ENCODE results near the gene REG4. TPM values are rescaled to one million over a fixed set of nuclear protein-coding genes. Genes with fewer than 3 reads are reported as not detected.
"Not testable (repeated sequence)": the region's sequence is repeated elsewhere in the genome, so short reads cannot be mapped to it uniquely, and the experiment has no call there.

REG4 gene
- polyA plus RNA-seq (2012; ENCODE audit: insufficient read depth, insufficient read length): 4.3 TPM

DNA sequence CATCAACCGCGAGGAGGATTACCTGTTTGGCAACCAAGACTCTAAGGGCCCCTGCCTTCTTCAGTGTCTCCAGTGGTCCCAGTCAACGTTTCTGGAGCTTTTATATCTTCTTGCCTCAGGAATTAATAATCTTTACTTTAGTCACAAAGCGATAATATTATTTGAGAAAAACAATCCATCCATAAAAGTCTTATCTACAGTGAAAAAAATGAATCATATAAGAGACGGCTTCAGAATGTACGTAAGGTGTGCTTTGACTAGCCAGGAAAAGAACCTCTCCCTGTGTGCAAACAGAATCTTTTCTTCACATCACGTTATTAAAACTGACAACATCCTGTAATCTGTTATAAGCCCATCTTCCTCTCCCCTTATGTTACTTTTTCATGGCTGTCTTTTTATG, at the start of gene REG4:
TSS of gene REG4 (minus strand) at position 74 of the 400 bp plus-strand sequence. CDS start 2,691 bp downstream, outside the sequence.
- DNase-seq (ENCODE audit: low read depth, low spot score): no peak

GRCh38 chr1:119859647-119860046, 48.4 kb upstream of the REG4 start:
- no peak overlapping the region for H3K4me3 ChIP-seq (ENCODE audit: low read length)
- DNase-seq (ENCODE audit: low read depth, low spot score): peak; percentile 71

More for the DNA sequence above, at the start of gene REG4:
- H3K4me3 ChIP-seq (ENCODE audit: low read length): no peak within 1 kb of the TSS

DNA sequence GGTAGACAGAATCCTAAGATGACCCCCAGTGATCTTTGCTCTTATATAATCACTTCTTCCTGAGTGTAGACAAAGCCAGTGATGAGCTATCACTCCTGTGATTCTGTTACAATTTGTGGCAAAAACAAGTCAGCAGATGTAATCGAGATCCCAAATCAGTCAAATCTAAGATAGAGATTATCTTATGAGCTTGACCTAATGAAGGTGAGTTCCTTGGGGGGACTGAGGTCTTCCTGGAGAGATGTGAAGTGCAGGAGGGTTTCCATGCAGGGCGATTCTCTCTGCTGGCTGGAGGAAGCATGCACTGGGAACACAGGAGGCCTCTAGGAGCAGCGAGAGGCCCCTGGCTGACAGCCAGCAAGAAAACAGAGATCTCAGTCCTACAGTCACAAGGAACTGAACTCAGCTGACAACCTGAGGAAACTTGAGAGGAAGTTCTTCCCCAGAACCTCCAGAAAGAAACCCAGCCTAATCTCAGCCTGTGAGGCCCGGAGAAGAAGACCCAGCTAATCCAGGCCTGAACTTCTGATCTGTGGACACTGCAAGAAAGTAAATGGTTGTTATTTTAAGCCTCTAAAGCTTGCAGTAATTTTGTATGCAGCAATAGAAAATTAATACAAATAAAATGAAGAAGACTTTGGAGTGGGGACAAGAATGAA, 47.4 kb upstream of the REG4 start:
- not testable (repeated sequence) for DNase-seq (ENCODE audit: low read depth, low spot score); H3K4me3 ChIP-seq (ENCODE audit: low read length)

DNA sequence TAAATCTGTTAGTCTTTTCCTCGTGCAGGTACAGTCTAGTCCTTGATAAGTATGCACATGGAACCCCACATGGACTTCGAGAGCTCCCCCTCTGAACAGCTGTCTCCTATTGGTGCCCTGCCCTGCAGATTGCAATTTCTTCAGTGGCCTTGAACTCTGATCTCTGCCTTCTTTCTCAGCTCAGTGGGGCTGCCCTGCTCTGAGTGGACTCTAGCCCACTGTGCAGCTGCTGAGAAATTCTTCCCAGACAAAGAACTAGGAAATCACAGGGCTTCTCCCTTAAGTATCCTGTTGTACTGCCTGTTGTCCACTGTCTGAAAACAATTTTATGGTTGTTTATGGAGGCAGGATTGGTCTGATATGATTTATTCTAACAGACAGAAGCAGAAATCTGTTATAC, 46.9 kb upstream of the REG4 start:
- no peak overlapping the region for H3K4me3 ChIP-seq (ENCODE audit: low read length)

DNA sequence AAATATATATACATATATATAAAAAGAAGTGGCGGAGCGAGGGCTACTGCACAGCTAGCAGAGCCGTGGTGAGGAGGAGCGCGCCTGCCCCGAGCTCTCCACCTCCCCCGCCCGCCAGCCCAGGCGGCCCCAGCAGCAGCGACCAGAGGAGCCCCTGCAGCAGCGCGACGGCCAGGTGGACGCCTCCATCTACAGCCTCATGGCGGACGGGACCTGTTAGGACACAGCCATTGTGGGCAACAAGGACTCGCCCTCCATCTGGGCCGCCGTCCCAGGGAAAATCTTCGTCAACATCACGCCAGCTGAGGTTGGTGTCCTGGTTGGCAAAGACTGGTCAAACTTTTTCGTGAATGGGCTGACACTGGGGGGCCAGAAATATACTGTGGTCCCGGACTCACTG, 41.9 kb upstream of the REG4 start:
- no peak overlapping the region for H3K4me3 ChIP-seq (ENCODE audit: low read length)
- no peak for DNase-seq (ENCODE audit: low read depth, low spot score)

More for the DNA sequence above, 46.9 kb upstream of the REG4 start:
- no peak for DNase-seq (ENCODE audit: low read depth, low spot score)

GRCh38 chr1:119844206-119844605, 32.9 kb upstream of the REG4 start:
- DNase-seq (ENCODE audit: low read depth, low spot score); H3K4me3 ChIP-seq (ENCODE audit: low read length): not testable (repeated sequence)

DNA sequence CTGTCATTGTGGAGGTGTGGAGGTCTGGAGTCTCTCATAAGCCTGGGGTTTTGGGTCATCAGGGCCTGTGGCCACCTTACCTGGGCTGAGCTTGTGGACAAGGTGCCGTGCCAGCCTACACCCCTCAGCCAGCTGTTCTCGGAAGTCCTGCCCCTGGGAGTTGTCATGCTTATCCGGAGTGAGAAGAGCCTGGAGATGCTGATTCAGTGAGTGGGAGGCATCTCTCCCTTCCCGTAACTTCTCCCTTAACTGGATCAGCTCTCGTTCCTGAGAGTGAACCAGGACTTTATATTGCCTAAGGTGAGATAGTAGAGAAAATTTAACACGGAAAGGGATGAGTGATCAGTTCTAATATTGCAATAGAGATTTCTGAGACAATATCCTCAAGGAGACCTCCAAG, 30.0 kb upstream of the REG4 start:
- no peak overlapping the region for H3K4me3 ChIP-seq (ENCODE audit: low read length)
- DNase-seq (ENCODE audit: low read depth, low spot score): no peak

DNA sequence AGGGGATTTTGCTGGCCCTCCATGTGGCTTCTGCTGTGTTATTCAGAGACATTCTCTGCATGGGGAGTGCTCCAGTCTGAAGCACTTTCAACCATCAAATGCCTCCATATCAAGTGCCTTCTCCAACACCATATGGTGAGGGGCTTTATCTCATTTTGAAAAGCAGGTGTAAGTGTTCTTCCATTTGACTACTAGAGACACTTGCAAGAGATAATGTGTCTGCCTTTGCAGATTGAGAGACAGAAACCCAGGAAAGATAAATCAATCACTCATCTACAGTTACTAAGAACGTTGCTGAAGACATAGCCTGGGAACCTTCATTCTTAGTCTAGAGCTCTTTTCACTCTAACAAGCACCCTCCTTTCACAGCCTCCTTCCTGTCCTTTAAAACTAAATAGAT, 29.5 kb upstream of the REG4 start:
- H3K4me3 ChIP-seq (ENCODE audit: low read length): no peak overlapping the region
- no peak for DNase-seq (ENCODE audit: low read depth, low spot score)

- H3K4me3 ChIP-seq (ENCODE audit: low read length): no peak overlapping the region
- no peak for DNase-seq (ENCODE audit: low read depth, low spot score)
Measured at GRCh38 chr1:119838236-119838635, 27.0 kb upstream of the REG4 start.

DNA sequence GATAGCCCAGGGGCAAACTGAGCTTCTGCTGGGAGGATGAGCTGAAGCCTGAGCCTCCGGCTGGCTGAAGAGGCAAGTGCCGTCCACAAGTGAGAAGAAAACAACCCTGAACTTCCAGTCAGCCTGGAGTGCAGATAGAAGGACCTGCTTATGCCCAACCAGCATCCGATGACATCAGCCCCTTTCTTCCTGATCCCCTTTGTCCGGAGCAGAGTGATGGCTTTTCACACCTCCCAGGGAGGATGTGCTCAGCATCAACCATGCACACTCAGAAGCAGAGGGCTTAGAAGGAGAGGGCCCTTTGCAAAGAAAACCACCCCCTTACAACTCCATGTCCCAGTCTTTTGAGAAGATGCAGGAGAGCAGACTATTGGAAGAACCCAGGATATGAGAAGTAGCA, 23.7 kb upstream of the REG4 start:
- no peak overlapping the region for H3K4me3 ChIP-seq (ENCODE audit: low read length)
- DNase-seq (ENCODE audit: low read depth, low spot score): no peak

DNA sequence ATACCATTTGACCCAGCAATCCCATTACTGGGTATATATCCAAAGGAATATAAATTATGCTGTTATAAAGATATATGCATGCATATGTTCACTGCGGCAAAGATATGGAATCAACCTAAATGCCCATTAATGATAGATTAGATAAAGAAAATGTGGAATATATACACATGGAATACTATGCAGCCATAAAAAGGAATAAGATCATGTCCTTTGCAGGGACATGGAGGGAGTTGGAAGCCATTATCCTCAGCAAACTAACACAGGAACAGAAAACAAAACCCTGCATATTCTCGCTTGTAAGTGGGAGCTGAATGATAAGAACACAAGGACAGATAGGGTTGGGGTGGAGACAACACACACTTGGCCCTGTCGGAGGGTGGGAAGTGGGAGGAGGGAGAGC, 19.8 kb upstream of the REG4 start:
- DNase-seq (ENCODE audit: low read depth, low spot score): no peak
- H3K4me3 ChIP-seq (ENCODE audit: low read length): no peak overlapping the region

DNA sequence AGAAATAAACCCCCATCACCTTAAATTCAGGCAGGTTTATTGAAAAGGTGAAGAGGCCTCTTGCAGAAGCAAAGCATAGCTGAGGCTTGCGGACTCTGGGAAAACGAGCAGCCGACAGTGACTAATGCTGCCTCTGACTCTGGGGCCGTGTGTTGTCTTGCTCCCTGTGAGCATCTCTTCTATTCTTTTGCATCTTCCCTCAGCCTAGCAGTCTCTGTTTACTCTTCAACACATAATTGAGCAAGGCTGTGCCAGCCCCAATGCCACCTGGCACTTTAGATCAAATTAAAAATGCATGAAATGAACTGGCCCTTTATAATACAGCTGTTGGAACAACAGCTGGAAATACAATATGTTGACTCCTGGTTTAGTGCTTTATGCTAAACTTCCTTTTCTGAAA, 18.4 kb upstream of the REG4 start:
- H3K4me3 ChIP-seq (ENCODE audit: low read length): no peak overlapping the region
- no peak for DNase-seq (ENCODE audit: low read depth, low spot score)

DNA sequence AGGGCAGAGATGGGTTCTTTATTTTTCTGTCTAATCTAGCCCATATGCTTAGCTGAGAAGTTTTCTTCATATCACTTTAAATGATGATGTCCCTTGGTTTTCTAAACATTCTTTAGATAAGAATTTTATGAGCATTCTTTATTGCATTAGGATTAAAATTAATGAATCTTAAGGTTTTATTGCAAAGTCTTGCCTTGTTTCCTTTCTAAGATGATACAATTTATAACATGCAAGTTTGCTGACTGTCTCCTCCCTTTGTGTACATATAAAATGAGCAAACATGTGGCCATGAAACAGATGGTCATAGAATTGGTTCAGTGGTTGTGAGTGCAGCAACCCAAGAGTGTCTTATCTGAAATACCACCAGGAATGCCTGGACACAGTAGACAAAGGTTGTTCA, 17.7 kb upstream of the REG4 start:
- DNase-seq (ENCODE audit: low read depth, low spot score); H3K4me3 ChIP-seq (ENCODE audit: low read length): not testable (repeated sequence)

- no peak for DNase-seq (ENCODE audit: low read depth, low spot score)
- no peak overlapping the region for H3K4me3 ChIP-seq (ENCODE audit: low read length)
Measured at GRCh38 chr1:119828266-119828665, 17.0 kb upstream of the REG4 start.

- no peak overlapping the region for H3K4me3 ChIP-seq (ENCODE audit: low read length)
- peak; percentile 15 for DNase-seq (ENCODE audit: low read depth, low spot score)
Measured at GRCh38 chr1:119827010-119827409, 15.8 kb upstream of the REG4 start.

DNA sequence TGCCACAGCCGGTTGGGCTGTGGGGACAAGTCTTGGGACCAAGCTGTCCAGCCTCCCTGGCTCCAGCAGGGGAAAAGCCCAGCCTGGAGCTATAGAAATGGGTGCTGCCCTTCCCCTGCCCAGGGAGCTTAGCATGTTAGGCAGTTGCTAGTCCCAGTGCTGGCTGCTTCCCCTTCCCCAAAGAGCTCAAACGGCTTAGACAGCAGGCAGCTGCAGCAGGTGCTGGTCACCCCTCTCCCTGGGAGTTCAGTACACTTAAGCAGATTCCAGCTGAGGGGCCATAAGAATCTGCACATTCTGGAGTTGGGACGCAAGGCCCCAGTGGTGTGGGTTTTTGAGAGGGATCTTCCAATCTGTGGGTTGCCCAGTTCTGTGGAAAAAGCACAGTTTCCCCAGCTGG, 11.1 kb upstream of the REG4 start:
- H3K4me3 ChIP-seq (ENCODE audit: low read length): no peak overlapping the region
- DNase-seq (ENCODE audit: low read depth, low spot score): no peak

DNA sequence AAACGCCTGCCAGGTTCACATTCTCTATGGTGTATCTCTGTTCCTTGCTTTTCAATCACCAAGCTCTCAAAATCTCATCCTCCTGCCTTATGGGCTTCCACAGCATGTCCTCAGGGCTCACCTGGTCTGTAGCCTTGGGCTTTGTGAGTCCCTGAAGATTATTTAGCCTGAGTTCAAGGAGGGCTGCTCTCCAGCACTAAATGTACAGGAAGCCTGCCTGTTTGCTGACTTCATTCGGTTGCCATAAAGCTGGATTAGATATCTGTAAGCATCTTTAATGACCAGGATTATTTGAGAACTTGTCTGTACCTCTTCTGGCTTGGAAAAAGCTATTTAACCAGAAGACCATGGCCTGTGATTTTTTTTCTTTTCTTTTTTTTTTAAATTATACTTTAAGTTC, 6.9 kb upstream of the REG4 start:
- no peak for DNase-seq (ENCODE audit: low read depth, low spot score)

DNA sequence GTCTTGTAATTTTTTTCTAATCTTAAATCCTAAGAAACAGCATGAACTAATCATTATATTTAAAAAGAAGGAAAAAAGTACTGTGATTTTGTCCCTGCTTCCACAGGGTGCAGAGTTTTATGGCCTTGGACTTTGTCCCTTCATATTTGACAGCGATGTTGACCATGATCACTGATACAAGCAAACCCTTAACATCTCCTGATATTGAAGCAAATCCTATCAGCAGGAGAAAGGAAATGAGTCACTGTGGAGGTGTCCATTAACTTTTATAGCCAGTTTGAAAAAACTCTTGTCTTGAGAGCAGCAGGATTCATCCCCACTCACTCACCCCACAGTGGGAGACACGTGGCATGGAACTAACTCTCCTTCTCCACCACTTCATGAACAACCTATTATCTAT, 5.1 kb upstream of the REG4 start:
- DNase-seq (ENCODE audit: low read depth, low spot score): no peak
- no peak overlapping the region for H3K4me3 ChIP-seq (ENCODE audit: low read length)

More for the DNA sequence above, 6.9 kb upstream of the REG4 start:
- H3K4me3 ChIP-seq (ENCODE audit: low read length): no peak overlapping the region

- H3K4me3 ChIP-seq (ENCODE audit: low read length): no peak overlapping the region
- DNase-seq (ENCODE audit: low read depth, low spot score): no peak
Measured at GRCh38 chr1:119815928-119816327, 4.7 kb upstream of the REG4 start.

- H3K4me3 ChIP-seq (ENCODE audit: low read length): no peak overlapping the region
- no peak for DNase-seq (ENCODE audit: low read depth, low spot score)
Measured at GRCh38 chr1:119815361-119815760, 4.1 kb upstream of the REG4 start.

DNA sequence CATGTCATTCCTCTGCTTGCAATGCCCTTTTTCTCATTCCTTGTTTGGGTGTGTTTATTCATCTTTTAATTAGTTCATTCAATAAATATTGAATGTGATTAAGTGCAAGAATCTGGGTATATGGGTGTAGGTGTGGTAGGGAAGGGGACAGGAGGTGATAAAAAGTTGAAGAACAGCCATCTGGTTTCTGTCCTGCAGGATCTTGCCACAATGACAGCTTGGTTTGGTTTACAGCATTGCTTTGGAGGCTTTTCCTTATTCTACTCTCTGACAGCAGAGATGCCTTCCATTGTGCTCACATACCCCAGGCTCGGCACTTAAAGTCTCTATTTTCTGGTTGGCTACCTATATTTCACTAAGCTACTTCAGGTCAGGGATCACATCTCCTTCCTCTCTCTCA, 3.0 kb upstream of the REG4 start:
- no peak overlapping the region for H3K4me3 ChIP-seq (ENCODE audit: low read length)
- no peak for DNase-seq (ENCODE audit: low read depth, low spot score)

All from Jurkat, Clone E6-1 (cell line).